DOHH2 (cell line): ENCODE data around the gene SKOR2.

ENCODE experiments used
- EZH2phosphoT487 ChIP-seq: fragments of 200-600 bp; sonication (generic); IDR thresholded peaks from 2 replicates; pipeline ENCODE4 v1.6.1; 2017; ENCODE audit warnings: borderline replicate concordance, mild to moderate bottlenecking, antibody characterized with exemption, low read length, moderate library complexity, mixed read lengths
- TF ChIP-seq, protein P1 (sequence below): fragments of 200-600 bp; sonication (generic); IDR thresholded peaks from one replicate; pipeline ENCODE4 v1.5.1; 2014; ENCODE audit warnings: antibody characterized with exemption, mild to moderate bottlenecking, low read depth, low read length; ENCODE audit not compliant: poor library complexity, severe bottlenecking

DNA sequence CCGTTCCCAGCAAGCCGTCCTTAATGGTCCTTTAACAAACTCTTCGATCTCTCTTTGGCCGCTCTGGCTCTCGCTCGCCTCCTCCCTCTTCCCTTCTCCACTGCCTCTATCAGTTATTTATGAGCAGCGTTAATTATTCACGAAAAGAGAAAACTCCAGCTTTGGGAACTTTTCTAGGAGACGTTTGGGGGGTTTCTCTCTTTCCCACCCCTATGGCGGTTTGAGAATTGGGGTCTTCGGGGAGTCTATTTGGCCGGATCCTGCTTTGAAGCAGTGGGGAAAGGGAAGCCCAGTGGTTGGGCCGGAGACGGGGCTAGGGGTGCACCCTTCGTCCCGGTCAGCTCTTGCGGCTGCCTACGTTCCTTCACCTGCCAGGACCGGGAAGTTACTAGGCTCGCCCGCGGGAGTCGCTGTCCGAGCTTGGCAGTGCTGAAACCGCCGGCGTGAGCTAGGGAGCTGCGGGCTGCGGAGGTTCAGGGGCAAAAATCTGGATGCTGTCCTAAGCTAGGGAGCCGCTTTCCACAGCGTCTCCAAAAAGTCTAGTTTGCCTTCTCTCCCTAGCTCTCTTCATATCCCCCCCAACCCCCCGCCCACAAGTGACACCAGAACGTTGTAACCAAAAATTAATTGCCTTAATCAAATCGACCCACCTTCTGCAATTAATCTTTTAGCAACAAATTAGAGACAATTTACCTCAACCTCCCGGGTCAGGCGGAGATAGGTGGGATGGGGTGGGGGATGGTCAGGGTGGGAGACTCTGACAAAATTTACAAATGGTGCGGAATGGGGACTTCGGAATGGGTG is 8.9 kb upstream of the SKOR2 start:
- TF ChIP-seq, protein P1, sequence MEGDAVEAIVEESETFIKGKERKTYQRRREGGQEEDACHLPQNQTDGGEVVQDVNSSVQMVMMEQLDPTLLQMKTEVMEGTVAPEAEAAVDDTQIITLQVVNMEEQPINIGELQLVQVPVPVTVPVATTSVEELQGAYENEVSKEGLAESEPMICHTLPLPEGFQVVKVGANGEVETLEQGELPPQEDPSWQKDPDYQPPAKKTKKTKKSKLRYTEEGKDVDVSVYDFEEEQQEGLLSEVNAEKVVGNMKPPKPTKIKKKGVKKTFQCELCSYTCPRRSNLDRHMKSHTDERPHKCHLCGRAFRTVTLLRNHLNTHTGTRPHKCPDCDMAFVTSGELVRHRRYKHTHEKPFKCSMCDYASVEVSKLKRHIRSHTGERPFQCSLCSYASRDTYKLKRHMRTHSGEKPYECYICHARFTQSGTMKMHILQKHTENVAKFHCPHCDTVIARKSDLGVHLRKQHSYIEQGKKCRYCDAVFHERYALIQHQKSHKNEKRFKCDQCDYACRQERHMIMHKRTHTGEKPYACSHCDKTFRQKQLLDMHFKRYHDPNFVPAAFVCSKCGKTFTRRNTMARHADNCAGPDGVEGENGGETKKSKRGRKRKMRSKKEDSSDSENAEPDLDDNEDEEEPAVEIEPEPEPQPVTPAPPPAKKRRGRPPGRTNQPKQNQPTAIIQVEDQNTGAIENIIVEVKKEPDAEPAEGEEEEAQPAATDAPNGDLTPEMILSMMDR = no peak
- TF ChIP-seq EZH2phosphoT487 = no peak
